ENCODE measurements around the gene NPC1L1.
"Not testable (repeated sequence)": the region's sequence is repeated elsewhere in the genome, so short reads cannot be mapped to it uniquely, and the experiment has no call there.

NPC1L1 gene

DNA sequence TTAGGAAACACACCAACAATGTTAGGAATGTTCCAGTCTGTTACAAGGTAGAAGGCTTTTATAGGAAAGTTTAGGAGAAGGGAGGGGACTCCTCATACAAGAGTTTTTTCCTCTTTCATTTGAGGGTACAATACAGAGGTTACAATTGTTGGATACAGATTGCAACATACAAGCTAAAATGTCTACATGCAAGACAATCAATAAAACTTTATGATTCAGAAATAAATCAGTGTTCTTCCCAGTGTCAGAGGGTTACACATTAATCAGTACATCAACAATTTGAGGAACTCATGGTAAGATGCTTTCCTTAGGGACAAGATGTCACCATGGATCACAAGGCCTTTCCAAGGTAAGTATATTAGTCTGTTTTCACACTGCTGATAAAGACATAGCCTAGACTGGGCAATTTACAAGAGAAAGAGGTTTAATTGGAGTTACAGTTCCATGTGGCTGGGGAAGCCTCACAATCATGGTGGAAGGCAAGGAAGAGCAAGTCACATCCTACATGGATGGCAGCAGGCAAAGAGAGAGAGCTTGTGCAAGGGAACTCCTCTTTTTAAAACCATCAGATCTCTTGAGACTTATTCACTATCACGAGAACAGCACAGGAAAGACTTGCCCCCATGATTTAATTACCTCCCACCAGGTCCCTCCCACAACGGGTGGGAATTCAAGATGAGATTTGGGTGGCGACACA lies 34.4 kb downstream of the NPC1L1 start:
- not testable (repeated sequence) for DNase-seq (ENCODE audit: low read depth)

GRCh38 chr7:44505595-44505994 lies 35.5 kb downstream of the NPC1L1 start:
- DNase-seq (ENCODE audit: low read depth) = no peak

DNA sequence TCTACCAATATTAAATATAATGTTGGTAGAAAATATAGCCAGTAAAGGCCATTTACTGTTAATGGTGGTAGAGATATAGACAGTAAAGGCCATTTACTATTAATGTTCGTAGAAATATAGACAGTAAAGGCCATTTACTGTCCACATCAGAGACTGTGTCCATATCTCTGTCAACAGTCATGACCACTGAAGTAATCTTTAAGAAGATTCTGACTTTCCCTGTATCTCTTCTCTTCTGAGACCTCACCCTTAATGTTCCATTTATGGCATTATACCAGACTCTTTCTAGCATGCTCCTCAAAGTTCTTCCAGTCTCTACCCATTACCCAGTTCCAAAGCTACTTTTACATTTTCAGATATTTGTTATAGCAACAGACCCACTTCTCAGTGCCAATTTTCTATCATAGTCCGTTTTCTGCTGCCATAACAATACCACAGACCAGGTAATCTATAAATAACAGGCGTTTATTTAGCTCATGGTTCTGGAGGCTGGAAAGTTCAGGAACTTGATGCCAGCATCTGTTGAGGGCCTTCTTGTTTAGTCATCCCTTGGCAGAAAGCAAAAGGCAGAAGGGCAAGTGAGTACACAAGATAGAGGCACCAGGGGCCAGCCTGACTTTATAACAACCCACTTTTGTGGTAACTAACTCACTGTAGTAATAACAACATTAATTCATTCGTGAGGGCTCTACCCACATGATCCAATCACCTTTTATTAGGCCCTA lies 42.7 kb downstream of the NPC1L1 start:
- no peak for DNase-seq (ENCODE audit: low read depth)

GRCh38 chr7:44497155-44498027 lies 43.7 kb downstream of the NPC1L1 start:
- no peak for DNase-seq (ENCODE audit: low read depth)

- no peak for DNase-seq (ENCODE audit: low read depth)
These were observed 44.7 kb downstream of the NPC1L1 start for GRCh38 chr7:44496385-44496784.

DNA sequence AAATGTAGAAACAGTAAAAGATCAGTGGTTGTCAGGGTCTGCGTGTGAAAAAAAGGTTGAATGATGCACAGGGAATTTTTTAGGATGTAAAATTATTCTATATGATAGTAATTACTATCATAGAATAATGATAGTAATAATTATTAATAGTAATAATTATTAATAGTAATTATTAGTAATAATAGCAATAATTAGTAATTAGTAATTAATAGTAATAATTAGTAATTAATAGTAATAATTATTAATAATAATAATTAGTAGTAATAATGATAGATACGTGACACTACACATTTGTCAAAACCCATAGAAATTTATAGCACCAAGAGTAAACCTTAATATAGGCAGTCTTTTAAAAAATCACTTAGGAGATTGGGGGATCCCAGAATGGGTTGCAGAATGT lies 46.2 kb downstream of the NPC1L1 start:
- no peak for DNase-seq (ENCODE audit: low read depth)

- DNase-seq (ENCODE audit: low read depth) = no peak
These were observed 49.9 kb downstream of the NPC1L1 start for GRCh38 chr7:44491229-44491628.

- DNase-seq (ENCODE audit: low read depth) = peak; percentile 65
These were observed 50.6 kb downstream of the NPC1L1 start, which contains the start of gene NUDCD3 for GRCh38 chr7:44490351-44491200. TSS of gene NUDCD3 (minus strand) at chr7:44490658. CDS start at chr7:44490600, 58 bp downstream.

DNA sequence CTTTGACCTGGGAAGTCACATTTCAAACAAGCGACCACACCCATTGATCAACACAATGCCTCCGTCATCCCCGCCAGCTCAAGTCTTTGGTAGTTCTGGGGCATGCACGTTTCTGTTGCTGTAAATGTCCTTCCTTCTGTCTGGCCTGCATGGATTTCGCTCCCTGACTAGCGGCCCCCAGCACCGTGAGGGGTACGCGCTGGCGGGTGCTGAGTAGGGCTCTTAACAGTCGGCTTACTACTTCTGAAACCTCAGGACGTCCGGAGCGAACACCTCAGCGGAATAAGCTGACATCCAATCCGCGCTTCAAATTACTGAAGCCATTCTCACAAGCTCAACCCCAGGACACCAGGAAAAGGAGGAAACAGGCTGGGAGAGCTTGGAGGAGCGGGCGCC lies 51.2 kb downstream of the NPC1L1 start:
- peak; percentile 19 for DNase-seq (ENCODE audit: low read depth)

DNA sequence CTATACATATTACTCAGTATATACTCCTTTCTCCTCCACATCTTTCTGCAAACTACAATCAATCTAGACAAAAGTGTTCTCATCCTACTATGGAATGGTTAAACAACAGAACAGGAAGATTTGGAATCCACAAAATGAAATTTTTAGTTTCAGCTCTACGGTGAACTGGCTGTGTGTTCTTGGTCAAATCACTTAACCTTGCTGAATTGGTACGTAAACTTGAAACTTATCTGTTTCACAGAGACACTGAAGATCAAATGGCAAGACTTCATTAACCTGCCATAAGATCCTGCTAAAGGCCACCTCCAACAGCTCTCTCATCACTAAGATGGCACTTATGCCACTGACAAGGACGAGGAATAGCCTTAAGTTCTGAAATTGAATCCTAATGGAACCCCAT lies 52.2 kb downstream of the NPC1L1 start:
- DNase-seq (ENCODE audit: low read depth) = no peak

DNA sequence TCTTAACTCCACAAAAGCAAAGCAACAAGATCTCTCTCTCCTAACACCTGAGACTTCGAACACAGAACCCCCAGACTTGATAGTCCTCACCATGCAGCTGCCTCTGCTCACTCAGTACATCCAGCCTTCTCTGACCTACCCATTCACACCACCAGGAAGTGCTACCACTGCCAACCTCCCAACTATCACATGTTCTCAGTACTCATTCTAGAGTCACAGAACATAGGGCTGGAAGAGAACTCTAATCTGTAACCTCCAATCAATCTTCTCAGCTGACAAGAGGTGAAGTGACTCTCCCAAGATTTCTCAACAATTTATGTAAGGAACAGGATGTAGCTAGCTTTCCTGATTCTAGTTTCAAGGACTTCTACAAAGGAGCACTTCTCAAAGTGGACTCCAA lies 54.4 kb downstream of the NPC1L1 start:
- no peak for DNase-seq (ENCODE audit: low read depth)

- no peak for DNase-seq (ENCODE audit: low read depth)
These were observed 55.1 kb downstream of the NPC1L1 start for GRCh38 chr7:44486001-44486400.

GRCh38 chr7:44484482-44485313 lies 56.4 kb downstream of the NPC1L1 start:
- no peak for DNase-seq (ENCODE audit: low read depth)

GRCh38 chr7:44482502-44483485 lies 58.3 kb downstream of the NPC1L1 start:
- no peak for DNase-seq (ENCODE audit: low read depth)

DNA sequence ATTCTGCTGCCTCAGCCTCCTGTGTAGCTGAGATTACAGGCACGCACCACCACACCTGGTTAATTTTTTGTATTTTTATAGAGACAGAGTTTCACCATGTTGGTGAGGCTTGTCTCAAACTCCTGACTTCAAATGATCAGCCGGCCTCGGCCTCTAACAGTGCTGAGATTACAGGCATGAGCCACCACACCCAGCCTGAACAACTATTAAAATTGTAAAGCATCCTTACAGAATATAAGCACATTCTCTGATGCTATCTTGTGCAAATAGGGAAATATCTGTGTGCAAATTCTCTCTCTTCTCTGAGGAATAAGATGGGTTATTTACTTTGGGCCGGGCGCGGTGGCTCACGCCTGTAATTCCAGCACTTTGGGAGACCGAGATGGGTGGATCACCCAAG lies 63.2 kb downstream of the NPC1L1 start:
- DNase-seq (ENCODE audit: low read depth) = no peak

- no peak for DNase-seq (ENCODE audit: low read depth)
These were observed 63.9 kb downstream of the NPC1L1 start for GRCh38 chr7:44477063-44477830.

- DNase-seq (ENCODE audit: low read depth) = no peak
These were observed 64.8 kb downstream of the NPC1L1 start for GRCh38 chr7:44476313-44476712.

- no peak for DNase-seq (ENCODE audit: low read depth)
These were observed 67.8 kb downstream of the NPC1L1 start for GRCh38 chr7:44473295-44473694.

GRCh38 chr7:44472843-44473242 lies 68.3 kb downstream of the NPC1L1 start:
- no peak for DNase-seq (ENCODE audit: low read depth)

Data from stimulated activated CD8-positive, alpha-beta memory T cell treated with anti-CD3 and anti-CD28 coated beads, Interleukin-7, amount 100 ng/mL, for 24 hours (primary cell).